A673 (cell line): ENCODE data around the gene MLNR. TPM values are rescaled to one million over a fixed set of nuclear protein-coding genes. Genes with fewer than 3 reads are reported as not detected.

Source experiments
- BruUV-seq: library from RNA; stranded (reverse); fragments of 400-500 nt; replicated peaks from 2 replicates; lab custom pipeline; 2021; lab: Mats Ljungman, UMichigan
- CTCF ChIA-PET: fragments of 300-600 bp; sonication (Branson Sonifier 250); formaldehyde crosslinking; loops from one replicate; lab custom pipeline; 2022; ENCODE audit warnings: antibody characterized with exemption; lab: Charles Lee
- POLR2A ChIA-PET: fragments of 300-600 bp; sonication (Branson Sonifier 250); formaldehyde crosslinking; loops from one replicate; lab custom pipeline; 2022; ENCODE audit warnings: antibody characterized with exemption; ENCODE audit not compliant: low non-redundant PET; lab: Charles Lee
- DNase-seq: peaks from one replicate; pipeline ENCODE4 v3.0.0-alpha.2; 2015; ENCODE audit warnings: low spot score
- H3K27ac ChIP-seq: fragments of 200-600 bp; sonication (generic); 2 replicates; pipeline ENCODE4 v1.5.1; 2016; ENCODE audit warnings: mixed run types, low read depth, mild to moderate bottlenecking, mixed read lengths, antibody characterized with exemption, low read length; ENCODE audit not compliant: poor library complexity, severe bottlenecking
- H3K27me3 ChIP-seq: fragments of 200-600 bp; sonication (generic); replicated peaks from 2 replicates; pipeline ENCODE4 v1.6.1; 2017; ENCODE audit warnings: mixed run types, low read depth, mild to moderate bottlenecking, mixed read lengths, antibody characterized with exemption, low read length; ENCODE audit not compliant: insufficient read depth, poor library complexity
- H3K36me3 ChIP-seq: fragments of 200-600 bp; sonication (generic); 2 replicates; pipeline ENCODE4 v1.6.1; 2016; ENCODE audit warnings: mixed run types, mild to moderate bottlenecking, mixed read lengths, antibody characterized with exemption, low read length; ENCODE audit not compliant: insufficient read depth, poor library complexity, severe bottlenecking
- H3K4me1 ChIP-seq: fragments of 200-600 bp; sonication (generic); 2 replicates; pipeline ENCODE4 v1.6.1; 2017; ENCODE audit warnings: mixed run types, mild to moderate bottlenecking, mixed read lengths, antibody characterized with exemption, low read length; ENCODE audit not compliant: insufficient read depth, poor library complexity, severe bottlenecking
- H3K4me3 ChIP-seq: fragments of 200-600 bp; sonication (generic); 2 replicates; pipeline ENCODE4 v1.5.1; 2016; ENCODE audit warnings: low read depth, mixed run types, mild to moderate bottlenecking, mixed read lengths, low read length; ENCODE audit not compliant: poor library complexity, severe bottlenecking
- H3K9me3 ChIP-seq: fragments of 200-600 bp; sonication (generic); 2 replicates; pipeline ENCODE4 v1.6.1; 2016; ENCODE audit warnings: mixed run types, low read depth, mild to moderate bottlenecking, mixed read lengths, antibody characterized with exemption, low read length; ENCODE audit not compliant: poor library complexity, severe bottlenecking
- CTCF ChIP-seq: fragments of 300-800, 200-600 bp; sonication (generic); conservative IDR thresholded peaks from 2 replicates; pipeline ENCODE4 v1.5.1; 2017; ENCODE audit warnings: low read depth, mild to moderate bottlenecking, antibody characterized with exemption, low read length, moderate library complexity, mixed read lengths
- EZH2 ChIP-seq: fragments of 200-600 bp; sonication (generic); IDR thresholded peaks from 2 replicates; pipeline ENCODE4 v1.6.1; 2017; ENCODE audit warnings: borderline replicate concordance, low read depth, mild to moderate bottlenecking, mixed read lengths, antibody characterized with exemption, low read length; ENCODE audit not compliant: poor library complexity, severe bottlenecking
- intact Hi-C: fragments of 100-400 bp; cut with micrococcal nuclease; formaldehyde crosslinking; loops from one replicate; pipeline ENCODE4 v1.10.0; 2022; ENCODE audit not compliant: unreplicated experiment
- total RNA-seq: library from RNA; stranded (reverse); gene quantifications from 2 replicates; pipeline ENCODE4 v1.2.3, GENCODE V29; 2021

The MLNR gene
- total RNA-seq, 1 experiment from 2014 or later, result not detected

GRCh38 chr13:49221590-49221965 is 1.4 kb downstream of the MLNR start:
- DNase-seq, result no peak
- Histone ChIP-seq H3K36me3 (no peaks in the 10 kb centered on the region), H3K9me3 (no peaks in the 10 kb centered on the region), H3K4me1 (no peaks in the 10 kb centered on the region), H3K27ac (no peak overlapping the region), H3K27me3 (peaks cover 56% of the 10 kb centered on the region), H3K4me3 (no peak overlapping the region)
- CTCF ChIA-PET, result no interaction called here
- POLR2A ChIA-PET, result no interaction called here
- BruUV-seq, result no TSS peak
- TF ChIP-seq EZH2, result no peak
- TF ChIP-seq CTCF, result no peak
- intact Hi-C loops, result no loop called here

DNA sequence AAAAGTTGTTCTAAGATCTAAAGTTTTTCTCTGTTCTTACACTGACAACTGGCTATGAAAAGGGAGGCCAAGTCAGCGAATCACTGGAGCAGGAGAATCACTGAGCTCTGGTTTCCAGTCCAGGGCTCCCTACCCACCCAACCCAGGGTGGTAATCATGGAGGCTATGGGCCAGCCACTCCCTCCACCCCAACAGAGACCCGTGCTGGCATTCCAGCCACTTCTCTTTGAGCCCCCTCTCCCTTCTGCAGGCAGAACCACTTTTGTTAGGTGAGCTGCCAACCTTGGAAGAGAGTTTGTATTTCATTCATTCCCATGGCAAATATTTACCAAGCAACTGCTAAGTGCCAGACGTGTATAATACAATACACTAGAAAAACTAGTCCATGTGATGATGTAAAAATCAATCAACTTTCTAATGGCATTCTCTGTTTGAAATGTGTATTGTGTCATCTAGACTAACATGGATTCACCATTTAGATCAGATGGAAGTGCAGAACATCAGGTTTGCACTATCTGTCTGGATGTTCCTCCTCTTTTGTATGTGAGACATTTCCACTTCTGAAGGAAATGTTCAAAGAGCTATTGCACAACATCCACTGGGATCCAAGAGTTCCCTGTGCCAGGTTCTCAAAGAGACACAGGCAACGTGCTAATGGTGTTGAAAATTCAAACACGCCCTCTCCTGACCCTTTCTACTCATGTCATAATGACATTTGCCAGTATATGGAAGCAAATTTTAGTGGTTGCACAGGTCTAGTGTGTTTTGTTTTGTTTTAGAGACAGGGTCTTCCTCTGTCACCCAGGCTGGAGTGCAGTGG is 5.3 kb downstream of the MLNR start:
- ChIA-PET POLR2A (no interaction called here), CTCF (no interaction called here)
- intact Hi-C loops, result no loop called here

GRCh38 chr13:49226613-49227012 is 6.5 kb downstream of the MLNR start:
- no peaks in the 10 kb centered on the region for H3K9me3 ChIP-seq
- H3K27me3 ChIP-seq, result peaks cover 32% of the 10 kb centered on the region
- CTCF ChIA-PET, result no interaction called here
- H3K36me3 ChIP-seq, result no peaks in the 10 kb centered on the region
- TF ChIP-seq EZH2, result no peak
- TF ChIP-seq CTCF, result no peak
- no peak overlapping the region for H3K4me3 ChIP-seq
- no peaks in the 10 kb centered on the region for H3K4me1 ChIP-seq
- DNase-seq, result no peak
- POLR2A ChIA-PET, result no interaction called here
- no peak overlapping the region for H3K27ac ChIP-seq
- no TSS peak for BruUV-seq
- intact Hi-C loops, result no loop called here

More for the DNA sequence above, 5.3 kb downstream of the MLNR start:
- TF ChIP-seq EZH2, result no peak
- no peak for TF ChIP-seq CTCF
- no peak overlapping the region for H3K27ac ChIP-seq
- no peaks in the 10 kb centered on the region for H3K9me3 ChIP-seq
- no peaks in the 10 kb centered on the region for H3K36me3 ChIP-seq
- no peak overlapping the region for H3K4me3 ChIP-seq
- no TSS peak for BruUV-seq
- H3K4me1 ChIP-seq, result no peaks in the 10 kb centered on the region
- H3K27me3 ChIP-seq, result peaks cover 44% of the 10 kb centered on the region
- no peak for DNase-seq
